Right atrium auricular region (tissue), 2 donors: ENCODE data around the gene UBE2U. TPM values are rescaled to one million over a fixed set of nuclear protein-coding genes. Genes with fewer than 3 reads are reported as not detected.

ENCODE experiments used
- DNase-seq: peaks from one replicate; pipeline ENCODE4 v3.0.0-alpha.2; 2019; ENCODE audit warnings: low spot score
- H3K27ac ChIP-seq, 2 donors: fragments of 200-600 bp; sonication (generic); 1 replicate in 1 of 2; 2 replicates in 1 of 2; pipeline ENCODE4 v1.5.1; 2016 to 2019
- H3K27me3 ChIP-seq, 2 donors: fragments of 200-600 bp; sonication (generic); one replicate each; pipeline versions ENCODE4 v1.5.1 to v1.6.0; 2017 to 2019
- H3K36me3 ChIP-seq: fragments of 200-600 bp; sonication (generic); one replicate; pipeline ENCODE4 v1.5.1; 2016
- H3K4me1 ChIP-seq, 2 donors: fragments of 200-600 bp; sonication (generic); one replicate each; pipeline versions ENCODE4 v1.5.1 to v1.6.0; 2017 to 2019
- H3K4me3 ChIP-seq, 2 donors: fragments of 200-600 bp; sonication (generic); 1 replicate in 1 of 2; 2 replicates in 1 of 2; pipeline ENCODE4 v1.5.1; 2017 to 2019; ENCODE audit warnings: mild to moderate bottlenecking in 1 of 2, moderate library complexity in 1 of 2
- H3K9me3 ChIP-seq, 2 donors: fragments of 200-600 bp; sonication (generic); one replicate each; pipeline ENCODE4 v1.5.1; 2019
- total RNA-seq, 2 donors: library from RNA; depleted of rRNA; stranded (reverse); fragments of >200 nt; gene quantifications; one replicate each; pipeline ENCODE4 v1.1.0, GENCODE V29; 2016
- TF ChIP-seq, protein P1 (sequence below), 2 donors: fragments of 200-600 bp; sonication (generic); IDR thresholded peaks; one replicate each; pipeline ENCODE4 v1.5.1; 2019; ENCODE audit warnings: antibody characterized with exemption in 2 of 2

Gene UBE2U
- total RNA-seq, 2 donors from 2014 or later, result not detected

DNA sequence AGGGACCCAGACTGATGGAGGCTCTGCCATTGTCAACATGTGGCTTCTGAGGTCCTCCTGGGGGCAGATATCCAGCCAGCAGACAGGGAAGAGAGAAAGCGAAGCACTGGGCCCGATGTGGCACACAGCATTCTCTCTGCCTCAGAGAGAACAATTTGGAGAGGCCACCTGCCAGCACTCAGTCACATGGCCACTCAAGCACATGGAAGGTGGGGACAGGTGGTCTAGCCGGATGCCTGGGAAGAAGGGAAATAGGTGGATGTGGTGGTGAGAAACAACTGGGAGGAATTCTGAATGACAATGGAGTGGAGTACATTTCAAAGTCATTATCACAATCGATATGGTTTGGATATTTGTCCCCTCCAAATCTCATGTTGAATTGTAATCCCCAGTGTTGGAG, 109.0 kb downstream of the UBE2U start:
- no peaks in the 10 kb centered on the region for H3K36me3 ChIP-seq
- no peaks in the 10 kb centered on the region for H3K4me1 ChIP-seq
- no peaks in the 10 kb centered on the region for H3K27me3 ChIP-seq
- H3K9me3 ChIP-seq, result no peaks in the 10 kb centered on the region
- no peak overlapping the region for H3K4me3 ChIP-seq
- TF ChIP-seq, protein P1, sequence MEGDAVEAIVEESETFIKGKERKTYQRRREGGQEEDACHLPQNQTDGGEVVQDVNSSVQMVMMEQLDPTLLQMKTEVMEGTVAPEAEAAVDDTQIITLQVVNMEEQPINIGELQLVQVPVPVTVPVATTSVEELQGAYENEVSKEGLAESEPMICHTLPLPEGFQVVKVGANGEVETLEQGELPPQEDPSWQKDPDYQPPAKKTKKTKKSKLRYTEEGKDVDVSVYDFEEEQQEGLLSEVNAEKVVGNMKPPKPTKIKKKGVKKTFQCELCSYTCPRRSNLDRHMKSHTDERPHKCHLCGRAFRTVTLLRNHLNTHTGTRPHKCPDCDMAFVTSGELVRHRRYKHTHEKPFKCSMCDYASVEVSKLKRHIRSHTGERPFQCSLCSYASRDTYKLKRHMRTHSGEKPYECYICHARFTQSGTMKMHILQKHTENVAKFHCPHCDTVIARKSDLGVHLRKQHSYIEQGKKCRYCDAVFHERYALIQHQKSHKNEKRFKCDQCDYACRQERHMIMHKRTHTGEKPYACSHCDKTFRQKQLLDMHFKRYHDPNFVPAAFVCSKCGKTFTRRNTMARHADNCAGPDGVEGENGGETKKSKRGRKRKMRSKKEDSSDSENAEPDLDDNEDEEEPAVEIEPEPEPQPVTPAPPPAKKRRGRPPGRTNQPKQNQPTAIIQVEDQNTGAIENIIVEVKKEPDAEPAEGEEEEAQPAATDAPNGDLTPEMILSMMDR (IDR thresholded peaks at IDR 0.05), result no peak
- DNase-seq, result no peak
- H3K27ac ChIP-seq, result no peak overlapping the region

DNA sequence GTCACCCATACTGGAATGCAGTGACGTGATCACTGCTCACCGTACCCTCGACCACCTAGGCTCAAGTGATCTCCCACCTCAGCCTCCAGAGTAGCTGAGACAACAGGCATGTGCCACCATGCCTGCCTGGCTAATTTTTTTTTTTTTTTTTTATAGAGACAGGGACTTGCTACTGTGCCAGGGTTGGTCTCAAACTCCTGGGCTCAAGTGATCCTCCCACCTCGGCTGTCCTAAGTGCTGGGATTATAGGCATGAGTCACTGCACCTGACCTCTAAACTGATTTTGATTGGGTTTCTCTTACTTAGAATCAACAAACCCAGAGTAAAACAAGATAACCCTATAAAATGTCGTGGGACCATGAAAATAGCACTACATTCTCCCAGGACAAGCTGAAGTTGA, 112.0 kb downstream of the UBE2U start:
- TF ChIP-seq, protein P1 (IDR thresholded peaks at IDR 0.05), result no peak
- Histone ChIP-seq H3K9me3 (no peaks in the 10 kb centered on the region), H3K27ac (no peak overlapping the region), H3K4me1 (no peaks in the 10 kb centered on the region), H3K36me3 (no peaks in the 10 kb centered on the region), H3K27me3 (no peaks in the 10 kb centered on the region), H3K4me3 (no peak overlapping the region)
- DNase-seq, result no peak
